HPDE6-E6E7 (cell line): ENCODE results near the gene CAPN11.
"Not testable (repeated sequence)": the region's sequence is repeated elsewhere in the genome, so short reads cannot be mapped to it uniquely, and the experiment has no call there.

Experiments used
- DNase-seq: peaks from one replicate; pipeline ENCODE4 v3.0.0; 2011; ENCODE audit warnings: missing footprints; ENCODE audit errors: extremely low spot score

CAPN11 gene

DNA sequence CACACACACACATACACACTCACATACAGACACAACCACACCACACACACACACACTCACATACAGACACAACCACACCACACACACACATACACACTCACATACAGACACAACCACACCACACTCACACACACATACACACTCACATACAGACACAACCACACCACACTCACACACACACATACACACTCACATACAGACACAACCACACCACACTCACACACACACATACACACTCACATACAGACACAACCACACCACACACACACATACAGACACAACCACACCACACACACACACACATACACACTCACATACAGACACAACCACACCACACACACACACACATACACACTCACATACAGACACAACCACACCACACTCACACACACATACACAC is 23.2 kb downstream of the CAPN11 start:
- DNase-seq: not testable (repeated sequence)

DNA sequence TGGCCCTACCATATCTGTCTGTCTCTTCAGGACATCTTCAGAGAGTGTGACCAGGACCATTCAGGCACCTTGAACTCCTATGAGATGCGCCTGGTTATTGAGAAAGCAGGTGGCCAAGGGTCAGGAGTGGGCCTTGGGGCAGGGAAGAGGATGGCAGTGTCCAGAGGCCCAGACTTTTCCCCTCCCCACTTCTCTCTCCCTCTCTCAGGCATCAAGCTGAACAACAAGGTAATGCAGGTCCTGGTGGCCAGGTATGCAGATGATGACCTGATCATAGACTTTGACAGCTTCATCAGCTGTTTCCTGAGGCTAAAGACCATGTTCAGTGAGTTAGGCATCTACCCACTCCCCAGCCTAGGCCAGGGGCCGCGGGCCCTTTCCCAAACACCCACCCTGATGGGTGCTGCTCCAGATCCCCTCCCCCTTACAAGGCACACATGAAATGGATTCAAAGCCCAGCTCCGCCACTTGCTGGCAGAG is 24.3 kb downstream of the CAPN11 start:
- DNase-seq: no peak

DNA sequence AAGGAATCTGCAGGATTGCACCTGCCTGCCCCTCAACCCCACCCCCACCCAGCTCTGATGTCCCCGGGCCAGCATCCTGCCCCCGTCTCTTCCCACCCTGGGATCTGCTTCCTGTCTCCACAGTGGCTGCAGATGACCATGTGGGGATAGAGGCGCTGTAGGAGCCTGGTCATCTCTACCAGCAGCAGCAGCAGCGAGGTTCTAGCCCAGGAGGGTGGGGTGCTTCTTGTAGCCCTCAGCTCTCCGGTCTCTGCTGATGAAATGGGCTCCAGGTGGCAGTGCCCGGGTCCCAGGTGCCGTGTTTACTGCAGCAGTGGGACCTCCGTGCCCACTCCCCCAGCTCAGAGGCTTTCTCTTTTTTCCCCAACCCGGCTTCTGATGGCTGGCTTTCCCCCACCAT is 25.2 kb downstream of the CAPN11 start:
- no peak for DNase-seq

DNA sequence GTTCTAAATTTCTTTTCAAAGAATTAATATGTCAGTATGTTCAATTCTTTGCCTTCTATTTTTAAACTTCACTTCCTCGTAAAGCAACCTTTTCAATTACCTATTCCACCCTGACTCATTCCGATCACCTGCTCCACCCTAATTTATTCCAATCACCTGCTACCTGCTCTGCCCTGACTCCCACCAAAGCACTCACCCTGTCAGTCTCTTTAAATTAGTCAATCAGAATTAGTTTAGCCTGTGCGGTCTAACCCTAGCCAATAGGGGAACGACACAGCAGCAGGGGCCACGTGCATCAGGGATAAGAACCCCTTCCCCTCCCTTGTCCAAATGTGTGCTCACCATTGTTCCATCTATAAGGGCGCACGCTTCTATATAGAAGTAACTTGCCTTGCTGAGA is 26.7 kb downstream of the CAPN11 start:
- DNase-seq: not testable (repeated sequence)

DNA sequence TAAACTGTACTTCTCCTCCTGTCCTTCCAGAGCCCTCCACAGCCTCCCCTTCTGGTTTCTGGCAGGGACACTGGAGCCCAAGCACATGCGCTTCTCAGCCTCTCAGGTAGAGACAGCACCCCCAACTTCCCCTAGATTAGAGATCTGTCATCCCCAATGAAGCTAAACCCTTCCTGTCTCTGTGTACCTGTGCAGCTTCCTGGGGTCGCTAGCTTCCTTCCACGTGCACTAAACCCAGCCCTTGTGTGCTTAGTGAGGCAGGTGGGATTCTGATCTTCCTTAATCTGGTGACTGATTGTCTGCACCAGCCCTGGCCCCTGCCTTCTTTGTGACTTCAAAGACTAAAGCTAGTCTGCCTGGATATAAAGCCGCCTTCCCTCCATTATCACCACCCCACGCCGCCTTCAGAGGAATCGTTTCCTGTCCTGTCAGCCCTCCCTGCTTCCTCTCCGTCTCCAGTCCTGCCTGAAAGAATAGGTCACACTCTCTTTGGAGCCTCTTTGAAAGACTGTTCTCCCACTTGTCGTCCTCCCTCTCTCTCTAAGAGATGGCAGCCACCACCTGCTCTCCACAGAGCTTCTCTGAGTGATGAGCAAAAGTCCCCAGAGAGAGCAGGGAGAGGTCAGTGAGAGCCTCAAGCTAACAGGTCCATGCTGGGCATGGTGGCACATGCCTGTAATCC is 27.5 kb downstream of the CAPN11 start:
- DNase-seq: no peak

DNA sequence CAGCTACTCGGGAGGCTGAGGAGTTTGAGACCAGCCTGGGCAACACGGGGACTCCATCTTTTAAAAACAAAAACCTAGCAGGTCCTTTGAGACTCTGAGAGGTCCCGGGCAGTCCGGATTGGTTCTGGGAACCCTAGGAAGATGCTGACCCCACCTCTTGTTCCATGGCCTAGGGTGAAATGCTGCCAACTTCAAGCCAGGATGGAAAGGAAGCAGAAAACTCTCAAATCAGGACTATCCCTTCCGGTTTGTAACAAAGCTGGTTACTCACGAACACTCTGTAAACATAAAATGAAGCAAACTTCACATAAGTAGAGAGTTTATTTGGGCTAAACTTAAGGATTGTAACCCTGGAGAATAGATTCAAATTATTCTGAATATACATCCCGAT is 28.0 kb downstream of the CAPN11 start:
- DNase-seq: no peak

DNA sequence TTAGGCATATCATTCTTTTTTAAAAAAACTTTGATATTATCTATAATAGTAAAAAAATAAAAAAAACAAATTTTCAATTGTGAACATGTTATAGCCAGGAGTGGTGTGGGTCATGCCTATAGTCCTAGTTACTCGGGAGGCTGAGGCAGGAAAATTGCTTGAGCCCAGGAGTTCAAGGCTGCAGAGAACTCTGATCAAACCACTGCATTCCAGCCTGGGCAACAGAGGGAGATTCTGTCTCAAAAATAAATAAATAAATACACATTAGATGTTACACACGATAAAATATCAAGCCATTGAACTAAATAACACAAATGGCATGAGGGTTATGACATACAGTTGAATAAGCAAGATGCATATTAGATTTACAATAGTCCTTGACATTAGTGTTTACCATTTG is 30.2 kb downstream of the CAPN11 start:
- no peak for DNase-seq

DNA sequence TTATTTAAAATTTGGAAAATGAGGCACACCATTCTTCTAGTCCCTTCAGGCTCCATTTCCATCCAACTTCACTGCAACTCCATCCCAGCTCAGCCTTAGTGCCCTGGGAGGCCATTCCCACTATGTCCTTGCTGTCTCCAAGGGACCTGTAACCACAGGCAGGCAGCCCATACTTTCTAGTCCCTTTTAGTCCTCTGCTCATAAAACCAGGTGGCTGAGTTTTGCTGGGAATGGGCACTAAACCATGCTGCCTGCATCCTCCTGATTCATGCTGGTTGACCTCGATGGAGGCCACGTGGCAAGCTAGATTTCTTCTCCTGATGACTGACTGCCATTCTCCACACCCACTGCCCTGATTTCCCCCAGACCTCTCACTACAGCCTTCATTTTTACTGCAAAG is 30.6 kb downstream of the CAPN11 start:
- no peak for DNase-seq

DNA sequence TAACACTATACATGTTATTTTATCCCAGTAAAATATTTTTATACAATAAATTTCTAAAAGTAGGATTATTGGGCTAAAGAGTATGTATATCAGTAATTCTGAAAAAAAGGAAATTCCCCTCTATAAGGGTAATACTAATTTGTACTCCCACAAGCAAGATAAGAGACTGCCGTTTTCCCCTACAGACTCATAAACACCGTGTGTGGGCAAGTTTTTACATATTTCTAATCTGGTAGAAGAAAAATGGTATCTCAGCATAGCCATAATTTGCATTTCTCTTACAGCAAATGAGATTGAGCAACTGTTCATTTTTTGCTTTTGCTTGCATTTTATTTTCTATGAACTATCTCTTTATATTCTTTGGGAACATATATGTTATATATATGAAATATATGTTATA is 32.1 kb downstream of the CAPN11 start:
- DNase-seq: no peak

DNA sequence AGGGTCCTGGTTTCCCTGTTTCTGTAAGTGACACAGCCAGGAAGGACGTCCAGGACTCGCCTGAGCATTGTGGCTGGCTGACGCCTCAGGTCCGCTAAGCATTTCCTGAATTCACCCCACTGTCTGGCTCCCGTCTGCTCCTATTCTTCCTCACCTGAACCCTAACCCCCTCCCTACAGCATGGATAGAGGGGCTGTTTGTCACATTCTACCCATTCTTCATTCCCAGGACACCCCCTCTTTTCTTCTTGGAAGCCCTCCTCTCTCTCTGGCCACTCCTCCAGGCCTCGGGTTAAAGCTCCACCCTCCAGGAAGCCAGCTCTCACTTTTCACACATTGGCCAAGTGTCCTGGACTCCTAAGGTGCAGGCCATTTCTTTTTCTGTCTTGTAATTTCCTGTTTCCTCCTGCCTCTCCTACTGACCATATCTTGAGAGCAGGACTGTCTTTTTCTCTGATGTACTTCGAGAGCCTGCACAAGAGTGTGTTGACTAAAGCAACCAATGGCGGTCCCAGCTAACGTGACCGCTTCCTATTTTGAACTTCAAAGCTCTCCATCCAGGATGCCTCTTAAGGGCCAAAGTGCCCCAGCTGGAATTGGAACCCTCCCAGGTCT is 33.9 kb downstream of the CAPN11 start:
- no peak for DNase-seq

DNA sequence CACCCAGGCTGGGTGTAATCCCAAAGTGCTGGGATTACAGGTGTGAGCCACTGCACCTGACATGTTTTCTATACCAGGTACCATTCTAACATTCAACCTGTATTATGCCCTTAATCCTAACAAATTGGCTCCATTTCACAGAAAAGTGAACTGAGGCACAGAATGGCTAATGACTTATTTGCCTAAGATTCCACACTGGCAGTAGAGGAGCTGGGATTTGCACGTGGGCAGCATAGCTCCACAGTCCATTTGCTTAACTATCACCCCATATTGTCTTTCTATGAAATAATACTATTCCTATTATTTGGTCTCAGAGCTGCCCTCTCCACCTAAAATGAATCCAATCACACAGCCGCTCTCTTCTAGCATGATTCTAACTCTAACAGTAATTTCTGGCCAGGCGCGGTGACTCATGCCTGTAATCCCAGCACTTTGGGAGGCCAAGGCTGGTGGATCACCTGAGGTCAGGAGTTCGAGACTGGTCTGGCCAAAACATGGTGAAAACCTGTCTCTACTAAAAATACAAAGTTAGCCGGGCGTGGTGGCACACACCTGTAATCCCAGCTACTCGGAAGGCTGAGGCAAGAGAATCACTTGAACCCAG is 34.8 kb downstream of the CAPN11 start:
- no peak for DNase-seq

DNA sequence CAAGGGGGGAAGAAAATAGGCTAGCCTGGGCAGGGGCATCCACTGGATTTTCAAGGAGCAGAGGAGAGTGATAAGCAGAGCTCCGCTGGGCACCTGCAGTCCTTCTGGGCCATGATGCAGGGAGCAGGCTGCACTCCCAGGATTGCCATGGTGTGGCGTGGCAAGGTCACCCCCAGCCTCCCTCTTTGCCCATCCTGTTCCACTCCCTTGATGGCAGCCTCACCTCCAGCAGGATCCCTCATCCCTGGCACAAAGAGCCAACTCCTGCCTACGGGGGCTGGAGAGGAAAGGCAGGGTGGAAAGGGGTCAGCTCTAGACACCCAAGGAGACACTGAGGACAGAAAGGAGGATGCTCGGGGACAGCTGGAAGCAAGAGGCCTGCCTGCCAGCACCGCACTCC is 35.7 kb downstream of the CAPN11 start:
- no peak for DNase-seq

DNA sequence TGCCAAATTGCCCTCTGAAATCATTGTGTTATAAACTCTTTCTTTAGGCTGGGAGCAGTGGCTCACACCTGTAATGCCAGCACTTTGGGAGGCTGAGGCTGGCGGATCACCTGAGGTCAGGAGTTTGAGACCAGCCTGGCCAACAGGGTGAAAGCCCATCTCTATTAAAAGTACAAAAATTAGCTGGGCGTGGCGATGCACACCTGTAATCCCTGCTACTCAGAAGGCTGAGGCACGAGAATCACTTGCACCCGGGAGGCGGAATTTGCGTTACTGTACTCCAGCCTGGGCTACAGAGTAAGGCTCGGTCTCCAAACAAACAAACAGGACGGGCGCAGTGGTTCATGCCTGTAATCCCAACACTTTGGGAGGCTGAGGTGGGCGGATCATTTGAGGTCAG is 37.7 kb downstream of the CAPN11 start:
- not testable (repeated sequence) for DNase-seq

DNA sequence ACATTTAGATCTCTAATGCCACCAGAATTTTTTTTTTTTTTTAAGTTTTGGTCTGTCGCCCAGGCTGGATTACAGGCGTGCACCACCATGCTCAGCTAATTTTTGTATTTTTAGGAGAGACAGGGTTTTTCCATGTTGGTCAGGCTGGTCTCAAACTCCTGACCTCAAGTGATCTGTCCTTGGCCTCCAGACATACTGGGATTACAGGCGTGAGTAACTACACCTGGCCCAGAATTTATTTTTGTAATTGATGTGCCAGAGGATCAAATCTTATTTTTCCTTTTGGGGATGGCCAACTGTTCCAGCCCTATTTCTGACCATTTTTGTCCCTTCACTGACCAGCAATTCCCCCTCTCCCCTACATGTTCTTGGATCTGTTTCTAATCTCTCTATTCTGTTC is 40.1 kb downstream of the CAPN11 start:
- DNase-seq: no peak

DNA sequence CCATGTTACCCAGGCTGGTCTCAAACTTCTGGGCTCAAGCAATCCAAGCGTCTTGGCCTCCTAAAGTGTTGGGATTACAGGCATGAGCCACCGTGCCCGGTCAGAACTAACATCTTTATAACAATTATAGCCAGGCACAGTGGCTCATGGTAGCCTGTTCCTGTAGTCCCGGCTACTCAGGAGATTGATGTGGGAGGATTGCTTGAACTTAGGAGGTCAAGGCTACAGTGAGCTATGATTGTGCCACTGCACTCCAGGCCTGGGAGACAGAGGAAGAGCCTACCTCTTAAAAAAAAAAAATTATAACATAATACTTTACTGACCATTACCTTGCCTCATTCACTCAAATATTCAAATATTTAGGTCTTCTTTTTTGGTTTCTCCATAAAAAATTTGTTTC is 41.3 kb downstream of the CAPN11 start:
- DNase-seq: no peak

DNA sequence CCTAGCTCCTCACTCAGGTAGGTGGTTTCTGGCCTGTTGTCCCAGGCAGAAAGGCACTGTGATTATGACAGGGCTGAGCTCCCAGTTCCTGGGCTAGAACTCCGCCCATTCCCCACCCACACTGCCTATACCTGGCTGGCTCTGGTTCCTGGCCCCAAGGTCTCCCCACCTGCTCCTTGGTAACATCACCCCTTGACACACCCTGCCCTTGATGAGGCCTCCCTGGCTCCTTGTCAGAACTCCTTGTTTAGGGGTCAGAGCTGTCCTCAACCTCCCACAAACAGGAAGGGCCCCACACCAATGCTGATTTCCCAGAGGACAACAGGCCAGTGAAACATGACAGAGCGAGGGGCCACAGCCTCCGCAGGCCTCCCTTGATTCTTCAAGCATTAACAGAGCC is 42.6 kb downstream of the CAPN11 start:
- DNase-seq: no peak

DNA sequence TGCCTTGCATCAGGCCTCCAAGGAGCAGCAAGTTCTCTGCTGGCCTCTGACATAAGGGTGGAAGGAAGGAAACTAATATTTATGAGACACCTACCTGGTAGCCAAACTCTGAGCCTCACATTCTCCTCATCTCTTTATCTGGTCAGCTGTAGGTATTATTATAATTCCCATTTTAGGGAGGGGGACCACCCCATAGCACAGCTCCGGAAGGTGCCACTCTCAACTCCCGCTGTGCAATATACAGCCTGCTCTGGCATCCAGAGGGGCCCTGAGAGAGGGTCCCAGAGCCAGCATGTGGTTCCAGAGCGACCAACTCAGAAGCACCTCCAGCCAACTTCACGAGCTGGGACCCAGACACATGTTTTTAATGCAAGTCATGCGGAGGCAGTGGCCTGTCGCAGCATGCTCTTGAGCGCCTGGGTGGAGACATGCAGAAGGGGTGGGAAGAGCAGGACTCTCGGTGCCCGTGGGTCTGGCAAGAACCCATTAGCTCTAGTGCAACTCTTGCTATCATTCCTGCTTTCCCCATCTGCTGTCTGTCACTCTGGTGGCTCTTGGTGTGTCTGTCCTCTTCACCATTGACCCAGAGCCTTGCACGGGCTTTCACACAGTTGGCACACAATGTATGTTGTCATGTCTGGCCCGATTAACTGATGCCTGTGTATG is 43.2 kb downstream of the CAPN11 start:
- peak; percentile 67 for DNase-seq

DNA sequence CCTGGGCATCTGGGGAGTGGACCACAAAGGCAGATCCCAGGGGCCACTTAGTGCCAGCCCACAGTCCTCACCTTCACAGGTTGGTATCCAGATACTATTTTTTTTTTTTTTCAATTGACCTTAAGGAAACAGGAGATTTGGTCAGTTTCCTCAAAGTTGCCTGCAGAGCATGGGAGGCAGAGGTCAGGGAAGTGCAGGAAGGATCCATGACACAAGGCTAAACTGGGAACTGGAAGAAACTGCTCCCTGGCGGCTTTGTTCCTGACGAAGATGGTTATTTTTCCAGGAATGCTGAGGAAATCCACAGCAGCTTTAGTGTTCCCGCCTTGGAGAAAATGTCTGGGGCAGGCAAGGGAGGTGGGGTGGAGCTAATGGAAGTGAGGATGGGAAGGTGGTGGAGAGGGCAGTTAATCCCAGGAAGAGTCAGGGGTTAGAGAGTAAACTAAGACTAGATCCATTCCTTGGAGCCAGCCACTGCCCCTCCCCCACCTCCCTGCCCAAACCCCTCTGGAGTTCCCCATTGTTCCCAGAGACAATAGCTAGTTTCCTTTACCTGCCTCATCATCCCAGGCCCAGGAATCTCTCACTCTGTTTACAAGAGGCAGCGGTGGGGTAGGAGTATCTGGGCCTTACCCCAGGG is 43.8 kb downstream of the CAPN11 start:
- DNase-seq: no peak

DNA sequence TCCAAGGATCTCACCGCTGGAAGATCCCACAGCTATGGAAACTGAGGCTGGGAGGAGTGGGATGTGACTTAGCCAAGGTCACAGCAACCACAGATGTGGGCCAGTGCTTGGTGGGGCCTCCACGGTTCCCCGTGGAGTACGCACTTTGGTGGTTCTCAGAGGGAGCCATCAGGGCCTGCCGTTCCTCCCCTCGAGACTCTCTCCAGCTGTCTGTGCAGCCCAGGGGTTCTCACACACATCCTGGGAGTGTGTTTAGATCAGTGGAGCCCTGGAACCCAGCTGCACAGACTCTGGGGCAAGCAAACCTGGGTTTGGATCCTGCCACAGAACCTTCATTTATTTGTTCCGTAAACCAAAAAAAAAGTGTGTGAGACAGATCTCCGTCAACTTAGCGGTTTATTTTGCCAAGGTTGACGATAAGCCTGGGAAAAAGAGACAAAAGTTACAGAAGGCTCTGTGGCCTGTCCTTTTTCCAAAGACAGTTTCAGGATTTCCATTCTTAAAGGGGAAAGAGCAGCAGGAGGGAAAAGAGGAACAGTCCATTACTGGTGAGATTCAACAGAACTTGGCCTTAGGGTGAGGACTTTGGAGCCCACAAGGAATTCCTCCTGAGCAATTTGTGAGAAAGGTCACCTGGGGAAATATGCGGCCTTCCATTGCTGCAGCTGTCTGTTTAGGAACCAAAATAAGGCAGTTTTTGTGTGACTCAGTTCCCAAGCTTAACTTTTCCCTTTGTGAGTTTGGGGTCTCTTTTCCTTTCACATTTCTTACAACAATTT is 44.5 kb downstream of the CAPN11 start:
- DNase-seq: no peak

DNA sequence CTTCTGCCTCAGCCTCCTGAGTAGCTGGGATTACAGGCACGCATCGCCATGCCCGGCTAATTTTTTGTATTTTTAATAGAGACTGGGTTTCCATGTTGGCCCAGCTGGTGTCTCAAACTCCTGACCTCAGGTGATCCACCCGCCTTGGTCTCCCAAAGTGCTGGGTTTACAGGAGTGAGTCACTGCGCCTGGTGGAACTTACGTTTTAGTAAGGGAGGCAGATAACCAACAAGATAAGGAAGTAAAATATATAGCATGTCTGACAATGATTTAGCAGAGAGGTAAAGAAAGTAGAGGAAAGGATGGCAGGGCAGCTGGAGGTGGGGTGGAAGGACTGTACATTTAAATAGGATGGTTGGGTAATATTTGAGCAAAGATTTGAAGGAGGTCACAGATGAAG is 45.3 kb downstream of the CAPN11 start:
- DNase-seq: no peak

DNA sequence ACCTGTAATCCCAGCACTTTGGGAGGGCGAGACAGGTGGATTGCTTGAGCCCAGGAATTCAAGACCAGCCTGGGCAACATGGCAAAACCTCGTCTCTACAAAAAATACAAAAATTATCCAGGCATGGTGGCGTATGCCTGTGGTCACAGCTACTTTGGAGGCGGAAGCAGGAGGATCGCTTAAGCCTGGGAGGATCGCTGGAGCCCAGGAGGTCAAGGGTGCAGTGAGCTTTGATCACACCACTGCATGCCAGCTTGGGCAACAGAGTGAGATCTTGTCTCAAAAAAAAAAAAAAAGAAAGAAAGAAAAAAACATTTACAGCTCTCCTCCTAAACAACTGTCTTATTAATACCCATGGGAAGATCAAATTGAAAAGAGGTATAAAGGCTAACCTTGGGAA is 49.3 kb downstream of the CAPN11 start:
- no peak for DNase-seq

DNA sequence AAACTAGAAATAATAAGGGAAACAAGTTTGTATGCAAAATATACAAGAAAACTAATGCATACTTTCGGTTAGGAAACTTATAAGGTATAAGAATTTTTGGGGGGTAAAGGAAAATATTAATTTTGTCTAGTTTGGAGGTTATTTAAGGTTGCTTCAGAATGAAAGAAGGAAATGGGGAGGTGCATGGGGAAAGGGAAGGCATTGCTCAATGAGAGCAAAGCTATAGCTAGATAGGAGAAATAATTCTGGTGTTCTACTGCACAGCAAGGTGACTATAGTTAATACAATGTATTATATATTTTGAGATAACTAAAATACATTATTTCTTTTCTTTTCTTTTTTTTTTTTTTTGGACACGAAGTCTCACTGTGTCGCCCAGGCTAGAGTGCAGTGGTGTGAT is 52.7 kb downstream of the CAPN11 start:
- DNase-seq: no peak
